ENCODE data around the gene ZXDC.

GRCh38 chr3:126432361-126433104, 43.2 kb downstream of the ZXDC start:
- TF ChIP-seq CTCF (IDR thresholded peaks at IDR 0.05) (no peak), EP300 (IDR thresholded peaks at IDR 0.05) (no peak), POLR2A (IDR thresholded peaks at IDR 0.05) (no peak)

Measured in tibial nerve (tissue), 4 donors.